Suppressor macrophage (primary cell): ENCODE measurements around the gene ADGRG2.
"Not testable (repeated sequence)": the region's sequence is repeated elsewhere in the genome, so short reads cannot be mapped to it uniquely, and the experiment has no call there.

Experiments
- DNase-seq, 4 experiments: peaks; one replicate each; pipeline ENCODE4 v3.0.0-alpha.2; 2020 to 2022

Gene ADGRG2

DNA sequence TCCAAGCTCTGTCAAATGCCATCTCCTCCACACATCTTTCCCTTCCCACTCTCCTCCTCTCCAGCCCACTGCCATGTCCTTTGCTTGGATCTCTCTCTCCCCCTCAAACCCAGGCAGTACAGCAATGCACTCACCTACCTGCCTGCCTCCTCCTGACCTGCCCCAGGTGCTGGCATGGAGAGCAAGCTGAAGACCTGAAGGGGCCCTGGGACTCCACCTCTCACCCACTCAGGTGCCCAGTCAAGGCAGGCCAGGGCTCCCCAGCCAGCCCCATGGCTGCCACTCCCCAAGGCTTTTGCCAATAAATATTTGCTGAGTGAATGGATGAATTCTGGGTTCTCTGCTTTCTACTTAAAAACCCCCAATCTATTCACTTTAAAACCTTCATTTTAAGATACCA lies 125.7 kb downstream of the ADGRG2 start:
- DNase-seq = no peak

DNA sequence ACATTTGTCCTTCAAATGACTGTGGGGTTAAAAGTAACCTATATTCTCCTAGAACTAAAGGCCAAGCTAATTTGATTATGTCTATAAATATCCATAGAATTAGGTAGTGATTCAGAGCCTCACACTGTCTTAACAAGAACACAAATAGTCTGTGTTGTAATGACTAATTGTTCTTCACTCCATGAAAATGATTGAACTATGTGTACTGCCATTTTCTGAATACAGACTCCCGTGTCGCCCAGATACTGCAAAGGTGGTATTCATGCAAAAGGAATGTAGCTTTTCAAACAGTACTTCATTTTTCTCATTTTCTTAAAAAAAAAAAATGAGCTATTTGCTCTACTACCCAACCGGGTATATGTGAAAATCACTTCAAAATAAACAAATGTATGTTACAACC lies 127.0 kb downstream of the ADGRG2 start:
- DNase-seq = no peak

- no peak for DNase-seq
These were observed 127.6 kb downstream of the ADGRG2 start for GRCh38 chrX:18994713-18995112.

- DNase-seq = no peak
These were observed 129.4 kb downstream of the ADGRG2 start for GRCh38 chrX:18992829-18993228.

GRCh38 chrX:18985186-18985435 lies 137.2 kb downstream of the ADGRG2 start:
- DNase-seq = peak in 2 of 4 experiments; percentile 15 to 23

DNA sequence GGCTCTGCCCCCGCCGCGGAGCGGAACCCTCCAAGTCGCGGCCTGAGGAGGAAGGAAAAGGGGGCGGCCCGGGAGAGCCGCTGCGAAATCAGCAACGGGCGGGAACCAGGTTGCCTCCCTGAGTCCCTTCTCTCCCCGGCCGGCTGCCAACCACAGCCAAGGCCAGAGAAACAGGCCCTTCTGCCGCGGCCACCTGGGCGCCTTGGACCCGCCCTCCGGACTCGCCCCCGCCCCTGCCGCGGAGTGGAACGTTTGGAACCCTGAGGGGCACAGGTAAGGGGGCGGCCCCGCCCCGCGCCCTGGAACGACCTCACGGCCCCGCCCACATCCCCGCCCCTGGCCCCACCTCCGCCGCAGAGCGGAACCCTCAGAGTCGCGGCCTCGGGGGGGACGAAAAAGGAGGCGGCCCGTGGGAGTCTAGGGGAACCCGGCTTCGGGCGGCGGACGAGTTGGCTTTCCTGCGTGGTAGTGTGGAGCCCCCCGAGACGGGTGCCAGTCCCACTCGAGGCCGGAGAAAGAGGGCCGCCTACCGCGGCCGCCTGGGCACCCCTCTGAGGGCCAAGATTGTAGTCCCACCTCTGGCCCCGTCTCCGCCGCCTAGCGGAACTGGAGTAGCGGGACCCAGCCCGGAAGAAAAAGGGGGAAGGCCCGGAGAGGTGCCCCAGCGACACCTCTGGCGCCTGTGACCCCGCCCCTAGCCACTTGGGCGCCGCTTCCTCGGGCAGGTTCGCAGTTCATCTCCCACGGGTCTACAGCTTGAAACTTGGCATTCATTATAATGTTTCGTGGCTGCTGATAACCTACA lies 137.7 kb downstream of the ADGRG2 start:
- DNase-seq = peak; percentile 75 to 89 (median 86)

- peak in 2 of 4 experiments; percentile 75 to 81 for DNase-seq
These were observed 138.4 kb downstream of the ADGRG2 start, which contains the start of gene PHKA2 for GRCh38 chrX:18983666-18984380. Gene PHKA2, minus strand, starts transcription at chrX:18984114. Its CDS starts 182 bp downstream, at chrX:18983932.

DNA sequence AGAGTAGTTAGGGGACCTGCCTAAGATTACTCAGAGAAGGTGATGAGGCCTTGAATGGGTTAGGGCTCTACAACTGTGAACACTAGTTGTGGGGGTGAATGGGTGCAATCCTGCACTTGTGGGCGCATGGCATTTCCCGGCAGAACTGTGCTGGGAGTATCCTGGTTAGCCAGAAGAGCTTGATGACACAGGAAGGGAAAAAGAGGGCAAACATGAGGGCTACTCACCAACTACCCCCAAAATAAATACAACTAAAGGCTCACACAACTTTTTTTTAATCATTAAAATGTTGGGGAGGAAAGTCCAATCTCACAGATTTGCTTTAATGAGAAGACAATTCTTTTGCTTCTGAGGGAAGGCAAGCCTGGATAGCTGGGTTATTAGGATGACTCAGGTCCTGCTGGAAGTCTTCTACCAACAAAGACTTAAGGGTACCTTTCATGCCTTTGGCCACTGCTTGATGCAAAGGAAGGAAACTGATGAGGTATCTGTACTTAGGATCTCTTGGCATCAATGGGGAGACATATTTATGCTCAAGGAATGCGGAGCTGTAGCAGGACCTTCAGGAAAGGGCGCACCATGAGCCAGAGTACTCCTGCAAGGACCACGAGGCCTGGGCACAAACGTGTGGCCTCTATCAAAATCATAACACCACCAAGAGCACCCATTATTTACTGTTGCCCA lies 141.0 kb downstream of the ADGRG2 start:
- DNase-seq = no peak

DNA sequence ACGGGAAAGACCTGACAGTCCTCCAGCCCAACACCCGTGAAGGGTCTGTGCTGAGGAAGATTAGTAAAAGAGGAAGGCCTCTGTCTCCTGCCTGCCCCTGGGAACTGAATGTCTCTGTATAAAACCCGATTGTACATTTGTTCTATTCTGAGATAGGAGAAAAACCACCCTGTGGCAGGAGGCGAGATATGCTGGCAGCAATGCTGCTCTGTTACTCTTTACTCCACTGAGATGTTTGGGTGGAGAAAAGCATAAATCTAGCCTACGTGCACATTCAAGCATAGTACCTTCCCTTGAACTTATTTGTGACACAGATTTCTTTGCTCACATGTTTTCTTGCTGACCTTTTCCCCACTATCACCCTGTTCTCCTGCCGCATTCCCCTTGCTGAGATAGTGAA lies 142.0 kb downstream of the ADGRG2 start:
- DNase-seq = not testable (repeated sequence)

GRCh38 chrX:18974993-18975392 lies 147.3 kb downstream of the ADGRG2 start:
- DNase-seq = no peak

GRCh38 chrX:18973527-18974192 lies 148.6 kb downstream of the ADGRG2 start:
- no peak for DNase-seq

DNA sequence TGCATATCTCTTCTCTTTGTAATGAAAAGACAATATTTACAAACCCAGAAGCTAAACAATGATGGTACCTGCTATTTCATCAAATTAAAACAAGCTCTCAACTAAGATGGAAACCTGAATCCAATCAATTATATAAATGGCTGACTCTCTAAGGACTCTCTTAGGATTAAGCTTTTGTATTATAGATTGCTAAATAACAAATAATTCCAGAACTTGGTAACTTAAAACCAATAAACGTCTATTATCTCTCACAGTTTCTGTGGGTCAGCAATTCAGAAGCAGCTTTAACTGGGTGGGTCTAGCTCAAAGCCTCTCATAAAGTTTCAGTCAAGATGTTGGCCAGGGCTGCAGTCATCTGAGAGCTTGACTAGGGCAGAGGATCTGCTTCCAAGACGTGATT lies 150.8 kb downstream of the ADGRG2 start:
- no peak for DNase-seq

GRCh38 chrX:18970465-18970864 lies 151.8 kb downstream of the ADGRG2 start:
- DNase-seq = no peak

DNA sequence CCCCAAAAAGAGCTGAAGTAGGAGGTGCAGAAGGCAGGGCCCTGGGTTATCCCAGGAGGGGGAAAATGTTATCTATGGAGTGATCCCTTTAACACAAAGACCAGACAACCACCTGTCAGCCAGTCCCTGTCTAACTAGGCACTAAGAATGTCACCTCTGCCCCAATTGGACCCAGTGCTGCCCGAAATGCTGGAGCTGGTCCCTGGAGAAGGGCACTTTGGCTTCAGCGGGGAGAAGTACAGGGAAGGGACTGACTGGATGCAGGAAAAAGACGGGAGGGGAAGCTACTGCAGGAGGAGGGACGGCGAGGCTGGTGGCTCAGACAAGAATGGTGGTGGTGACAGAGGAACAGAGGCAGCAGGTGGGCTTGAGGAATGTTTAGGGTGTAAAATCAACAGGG lies 155.6 kb downstream of the ADGRG2 start:
- DNase-seq = no peak

GRCh38 chrX:18964901-18965300 lies 157.4 kb downstream of the ADGRG2 start:
- no peak for DNase-seq

GRCh38 chrX:18964026-18964425 lies 158.2 kb downstream of the ADGRG2 start:
- no peak for DNase-seq

GRCh38 chrX:18962329-18962728 lies 159.9 kb downstream of the ADGRG2 start:
- peak in 2 of 4 experiments; percentile 16 to 21 for DNase-seq

GRCh38 chrX:18961686-18962085 lies 160.6 kb downstream of the ADGRG2 start:
- DNase-seq = peak; percentile 51 to 79 (median 68)

GRCh38 chrX:18956303-18957032 lies 165.8 kb downstream of the ADGRG2 start:
- DNase-seq = peak; percentile 11 to 60 (median 28)

DNA sequence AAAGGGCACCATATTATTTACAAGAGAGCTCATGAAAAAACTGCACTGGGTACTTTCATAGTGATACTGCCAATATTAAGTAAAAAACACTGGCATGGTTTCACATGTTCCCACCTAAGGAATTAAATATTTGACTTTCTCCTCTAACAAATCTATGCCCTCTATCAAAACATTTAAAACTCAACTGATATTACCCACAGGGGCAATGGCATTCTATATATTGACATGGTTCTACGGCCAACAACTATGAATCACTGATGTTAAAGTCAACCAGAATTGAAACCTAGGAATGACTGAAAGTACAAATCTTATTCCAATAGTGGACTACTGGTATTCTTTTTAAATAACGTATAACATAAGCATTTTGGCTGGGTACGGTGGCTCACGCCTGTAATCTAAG lies 166.6 kb downstream of the ADGRG2 start:
- DNase-seq = no peak

- no peak for DNase-seq
These were observed 171.2 kb downstream of the ADGRG2 start for GRCh38 chrX:18951032-18951431.

DNA sequence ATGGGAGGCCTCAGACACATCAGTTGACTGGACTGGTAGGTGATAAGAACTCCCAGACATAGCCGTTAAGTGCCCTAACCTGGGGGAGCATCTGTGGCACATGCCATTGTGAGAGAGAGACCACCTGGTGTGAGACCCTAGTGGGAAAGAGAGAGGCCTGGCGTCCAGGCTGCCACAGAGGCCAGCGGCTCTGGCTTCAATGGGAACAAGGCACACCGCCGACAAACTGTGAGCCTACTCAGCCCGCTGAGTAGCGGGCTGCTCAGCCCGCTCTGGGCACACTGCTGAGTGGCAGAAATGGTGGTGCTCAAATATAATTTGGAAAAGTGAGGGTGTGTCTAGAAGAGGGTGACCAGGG lies 172.3 kb downstream of the ADGRG2 start:
- no peak for DNase-seq
